CD4-positive, alpha-beta T cell (primary cell): ENCODE data around the gene RBM19. TPM values are rescaled to one million over a fixed set of nuclear protein-coding genes. Genes with fewer than 3 reads are reported as not detected.

ENCODE experiments used
- ATAC-seq: fragments of 200-7000 bp; cut with Tn5 transposase; one replicate; pipeline ENCODE4 v1.10.0; 2022; ENCODE audit warnings: mild to moderate bottlenecking; ENCODE audit not compliant: poor library complexity
- CTCF ChIA-PET: fragments of 350-600 bp; sonication (Branson Sonifier 250); formaldehyde crosslinking; loops from one replicate; lab custom pipeline; 2021; ENCODE audit warnings: antibody characterized with exemption, inconsistent platforms; lab: Charles Lee
- POLR2A ChIA-PET: fragments of 350-600 bp; sonication (Branson Sonifier 250); formaldehyde crosslinking; loops from one replicate; lab custom pipeline; 2021; ENCODE audit warnings: antibody characterized with exemption, inconsistent platforms; lab: Charles Lee
- DNase-seq, 14 experiments: peaks; one replicate each; pipeline ENCODE4 v3.0.0-alpha.2; 2013 to 2020; ENCODE audit warnings: mixed read lengths in 2 of 14
- H3K27ac ChIP-seq, 2 donors: one replicate each; pipeline versions ENCODE4 v1.5.1 to v1.7.0; 2013; ENCODE audit warnings: low read length in 2 of 2, low read depth in 1 of 2, mild to moderate bottlenecking in 1 of 2
- H3K27me3 ChIP-seq, 2 experiments: 1 replicate in 1 of 2; 2 replicates in 1 of 2; pipeline versions ENCODE4 v1.6.1 to v1.7.0; 2013; ENCODE audit warnings: low read length in 2 of 2, control low read depth in 1 of 2, mild to moderate bottlenecking in 1 of 2, moderate library complexity in 1 of 2; ENCODE audit not compliant: insufficient read depth in 2 of 2, control insufficient read depth in 1 of 2
- H3K36me3 ChIP-seq: one replicate; pipeline ENCODE4 v1.6.1; 2013; ENCODE audit warnings: low read length, control low read depth; ENCODE audit not compliant: insufficient read depth
- H3K4me1 ChIP-seq: one replicate; pipeline ENCODE4 v1.6.1; 2013; ENCODE audit warnings: low read length, control low read depth; ENCODE audit not compliant: insufficient read depth
- H3K4me3 ChIP-seq: one replicate; pipeline ENCODE4 v1.5.1; 2013; ENCODE audit warnings: mild to moderate bottlenecking, low read length, moderate library complexity
- H3K9me3 ChIP-seq, 2 experiments: 1 replicate in 1 of 2; 2 replicates in 1 of 2; pipeline versions ENCODE4 v1.6.1 to v1.7.0; 2013; ENCODE audit warnings: low read length in 2 of 2, mild to moderate bottlenecking in 2 of 2, control low read depth in 1 of 2, moderate library complexity in 1 of 2; ENCODE audit not compliant: control insufficient read depth in 1 of 2, insufficient read depth in 1 of 2
- H3K27ac Mint-ChIP-seq: one replicate; pipeline ENCODE4 v1.8.0; 2020; ENCODE audit warnings: mixed read lengths
- H3K27me3 Mint-ChIP-seq: one replicate; pipeline ENCODE4 v1.8.0; 2021; ENCODE audit warnings: mixed read lengths
- H3K36me3 Mint-ChIP-seq: one replicate; pipeline ENCODE4 v1.8.0; 2021; ENCODE audit warnings: low read depth, mixed read lengths
- H3K4me1 Mint-ChIP-seq: one replicate; pipeline ENCODE4 v1.8.0; 2021; ENCODE audit warnings: low read depth, mixed read lengths
- H3K4me3 Mint-ChIP-seq: one replicate; pipeline ENCODE4 v1.8.0; 2020; ENCODE audit warnings: mild to moderate bottlenecking, mixed read lengths
- H3K9me3 Mint-ChIP-seq: one replicate; pipeline ENCODE4 v1.8.0; 2020; ENCODE audit warnings: mixed read lengths
- CTCF ChIP-seq: fragments of 200-600 bp; IDR thresholded peaks from one replicate; pipeline ENCODE4 v1.8.0; 2022; ENCODE audit warnings: antibody characterized with exemption, mild to moderate bottlenecking
- intact Hi-C, 2 experiments: fragments of 100-400 bp; cut with DNase I in 1 of 2; cut with micrococcal nuclease in 1 of 2; formaldehyde crosslinking; loops; one replicate each; pipeline versions ENCODE4 v1.15.1 to v1.9.0; 2023 to 2025; cut with DNase I, micrococcal nuclease
- total RNA-seq, 174 experiments: library from RNA in 2 of 174; stranded (reverse) in 2 of 174; gene quantifications; one replicate each; pipeline ENCODE4 v1.2.3 and lab custom pipeline; 2021 to 2026

RBM19 gene
- total RNA-seq, 2 experiments from 2014 or later: 57.1 to 58.5 TPM

- intact Hi-C loops: no loop called here
- ATAC-seq (no peak), DNase-seq (no peak)
- no peak overlapping the region for H3K27ac Mint-ChIP-seq
- Histone ChIP-seq H3K27me3 (no peaks in the 10 kb centered on the region), H3K27ac (no peak overlapping the region), H3K4me3 (no peak overlapping the region), H3K36me3 (peaks cover 10% of the 10 kb centered on the region), H3K4me1 (no peaks in the 10 kb centered on the region), H3K9me3 (no peaks in the 10 kb centered on the region)
- no peaks in the 10 kb centered on the region for H3K9me3 Mint-ChIP-seq
- H3K27me3 Mint-ChIP-seq: no peaks in the 10 kb centered on the region
- H3K36me3 Mint-ChIP-seq: peaks cover 72% of the 10 kb centered on the region
- H3K4me1 Mint-ChIP-seq: no peaks in the 10 kb centered on the region
- ChIA-PET POLR2A (no interaction called here), CTCF (no interaction called here)
- H3K4me3 Mint-ChIP-seq: no peak overlapping the region
- no peak for TF ChIP-seq CTCF
These were observed 78.2 kb downstream of the RBM19 start for GRCh38 chr12:113887906-113888305.

GRCh38 chr12:113886721-113887120, 79.4 kb downstream of the RBM19 start:
- CTCF ChIA-PET: no interaction called here
- TF ChIP-seq CTCF: no peak
- POLR2A ChIA-PET: no interaction called here
- peaks cover 69% of the 10 kb centered on the region for H3K36me3 Mint-ChIP-seq
- H3K27me3 Mint-ChIP-seq: no peaks in the 10 kb centered on the region
- no peaks in the 10 kb centered on the region for H3K4me1 Mint-ChIP-seq
- Histone ChIP-seq H3K27ac (no peak overlapping the region), H3K4me3 (no peak overlapping the region), H3K36me3 (peaks cover 13% of the 10 kb centered on the region), H3K27me3 (no peaks in the 10 kb centered on the region), H3K9me3 (no peaks in the 10 kb centered on the region), H3K4me1 (no peaks in the 10 kb centered on the region)
- intact Hi-C loops: no loop called here
- no peak for DNase-seq
- H3K4me3 Mint-ChIP-seq: no peak overlapping the region
- H3K9me3 Mint-ChIP-seq: no peaks in the 10 kb centered on the region
- ATAC-seq: no peak
- no peak overlapping the region for H3K27ac Mint-ChIP-seq

GRCh38 chr12:113884392-113884791, 81.7 kb downstream of the RBM19 start:
- Mint-ChIP-seq H3K4me1 (no peaks in the 10 kb centered on the region), H3K9me3 (no peaks in the 10 kb centered on the region), H3K36me3 (peaks cover 70% of the 10 kb centered on the region), H3K27me3 (no peaks in the 10 kb centered on the region), H3K27ac (no peak overlapping the region), H3K4me3 (no peak overlapping the region)
- TF ChIP-seq CTCF: no peak
- Histone ChIP-seq H3K36me3 (peaks cover 17% of the 10 kb centered on the region), H3K4me3 (no peak overlapping the region), H3K9me3 (no peaks in the 10 kb centered on the region), H3K27ac (no peak overlapping the region), H3K4me1 (no peaks in the 10 kb centered on the region), H3K27me3 (no peaks in the 10 kb centered on the region)
- CTCF ChIA-PET: no interaction called here
- ATAC-seq (no peak), DNase-seq (no peak)
- intact Hi-C loops: no loop called here
- POLR2A ChIA-PET: no interaction called here
